OCI-LY7 (cell line): Measurements from ENCODE around the gene FCHSD2. TPM values are rescaled to one million over a fixed set of nuclear protein-coding genes. Genes with fewer than 3 reads are reported as not detected.

Experiments
- BruUV-seq: library from RNA; stranded (reverse); fragments of 400-500 nt; replicated peaks from 2 replicates; lab custom pipeline; 2021; lab: Mats Ljungman, UMichigan
- CTCF ChIA-PET: fragments of 300-600 bp; sonication (Branson Sonifier 250); formaldehyde crosslinking; loops from one replicate; lab custom pipeline; 2022; ENCODE audit warnings: antibody characterized with exemption; ENCODE audit not compliant: unreplicated experiment; lab: Charles Lee
- POLR2A ChIA-PET: fragments of 300-600 bp; sonication (Branson Sonifier 250); formaldehyde crosslinking; loops from one replicate; lab custom pipeline; 2022; ENCODE audit warnings: antibody characterized with exemption; lab: Charles Lee
- DNase-seq: peaks from one replicate; pipeline ENCODE4 v3.0.0-alpha.2; 2015; ENCODE audit warnings: low spot score
- H2AFZ ChIP-seq: fragments of 200-600 bp; sonication (generic), shearing (Covaris generic); 2 replicates; pipeline ENCODE4 v1.6.1; 2014; ENCODE audit warnings: mild to moderate bottlenecking, antibody characterized with exemption, low read length, moderate library complexity
- H3K27ac ChIP-seq: fragments of 200-600 bp; sonication (generic); 2 replicates; pipeline ENCODE4 v1.5.1; 2014; ENCODE audit warnings: mixed run types, low read depth, mild to moderate bottlenecking, moderate library complexity, low read length, inconsistent platforms; ENCODE audit not compliant: poor library complexity, severe bottlenecking
- H3K36me3 ChIP-seq: fragments of 200-600 bp; sonication (generic); 2 replicates; pipeline ENCODE4 v1.6.1; 2014; ENCODE audit warnings: mild to moderate bottlenecking, antibody characterized with exemption, low read length, moderate library complexity, mixed read lengths; ENCODE audit not compliant: insufficient read depth
- H3K4me1 ChIP-seq: fragments of 200-600 bp; sonication (generic); 2 replicates; pipeline ENCODE4 v1.5.1; 2014; ENCODE audit warnings: mild to moderate bottlenecking, low read length; ENCODE audit not compliant: insufficient read depth, poor library complexity, severe bottlenecking
- H3K4me2 ChIP-seq: fragments of 200-600 bp; sonication (generic); 2 replicates; pipeline ENCODE4 v1.6.1; 2014; ENCODE audit warnings: mild to moderate bottlenecking, low read length
- H3K4me3 ChIP-seq: fragments of 200-600 bp; sonication (generic); 2 replicates; pipeline ENCODE4 v1.5.1; 2014; ENCODE audit warnings: mild to moderate bottlenecking, low read depth, low read length; ENCODE audit not compliant: poor library complexity, severe bottlenecking
- H3K79me2 ChIP-seq: fragments of 200-600 bp; sonication (generic); 2 replicates; pipeline ENCODE4 v1.6.1; 2016; ENCODE audit warnings: low read depth, mild to moderate bottlenecking, low read length, moderate library complexity, mixed read lengths; ENCODE audit not compliant: insufficient read depth
- H3K9me2 ChIP-seq: fragments of 200-600 bp; sonication (generic); 2 replicates; pipeline ENCODE4 v1.6.1; 2016; ENCODE audit warnings: mild to moderate bottlenecking, low read length, mixed read lengths; ENCODE audit not compliant: insufficient read depth
- H3K9me3 ChIP-seq: fragments of 200-600 bp; sonication (generic); 2 replicates; pipeline ENCODE4 v1.6.1; 2014; ENCODE audit warnings: mild to moderate bottlenecking, mixed run types, low read length, mixed read lengths
- H4K20me1 ChIP-seq: fragments of 200-600 bp; sonication (generic); 2 replicates; pipeline ENCODE4 v1.6.1; 2014; ENCODE audit warnings: mild to moderate bottlenecking, antibody characterized with exemption, low read length, moderate library complexity, mixed read lengths; ENCODE audit not compliant: insufficient read depth
- EZH2phosphoT487 ChIP-seq: fragments of 200-600 bp; sonication (generic); IDR thresholded peaks from 2 replicates; pipeline ENCODE4 v1.6.1; 2018; ENCODE audit warnings: low read depth, borderline replicate concordance, mild to moderate bottlenecking, mixed run types, antibody characterized with exemption, low read length, moderate library complexity, mixed read lengths
- intact Hi-C: fragments of 100-400 bp; cut with micrococcal nuclease; formaldehyde crosslinking; loops from one replicate; pipeline ENCODE4 v1.10.0; 2022; ENCODE audit not compliant: unreplicated experiment
- total RNA-seq, 2 experiments: library from RNA; depleted of rRNA in 1 of 2; stranded (reverse); fragments of >200 nt in 1 of 2; shearing (Covaris generic) in 1 of 2; gene quantifications; 2 replicates each; pipeline ENCODE4 v1.2.3, GENCODE V29; 2014 to 2022
- TF ChIP-seq, protein P1 (sequence below): fragments of 200-600 bp; sonication (generic); conservative IDR thresholded peaks from 2 replicates; pipeline ENCODE4 v1.5.1; 2014; ENCODE audit warnings: mild to moderate bottlenecking, antibody characterized with exemption, low read length, moderate library complexity, mixed read lengths

The FCHSD2 gene
- total RNA-seq, 2 experiments from 2014 or later = 39.0 to 147 TPM

- TF ChIP-seq EZH2phosphoT487 = no peak
- TF ChIP-seq, protein P1, sequence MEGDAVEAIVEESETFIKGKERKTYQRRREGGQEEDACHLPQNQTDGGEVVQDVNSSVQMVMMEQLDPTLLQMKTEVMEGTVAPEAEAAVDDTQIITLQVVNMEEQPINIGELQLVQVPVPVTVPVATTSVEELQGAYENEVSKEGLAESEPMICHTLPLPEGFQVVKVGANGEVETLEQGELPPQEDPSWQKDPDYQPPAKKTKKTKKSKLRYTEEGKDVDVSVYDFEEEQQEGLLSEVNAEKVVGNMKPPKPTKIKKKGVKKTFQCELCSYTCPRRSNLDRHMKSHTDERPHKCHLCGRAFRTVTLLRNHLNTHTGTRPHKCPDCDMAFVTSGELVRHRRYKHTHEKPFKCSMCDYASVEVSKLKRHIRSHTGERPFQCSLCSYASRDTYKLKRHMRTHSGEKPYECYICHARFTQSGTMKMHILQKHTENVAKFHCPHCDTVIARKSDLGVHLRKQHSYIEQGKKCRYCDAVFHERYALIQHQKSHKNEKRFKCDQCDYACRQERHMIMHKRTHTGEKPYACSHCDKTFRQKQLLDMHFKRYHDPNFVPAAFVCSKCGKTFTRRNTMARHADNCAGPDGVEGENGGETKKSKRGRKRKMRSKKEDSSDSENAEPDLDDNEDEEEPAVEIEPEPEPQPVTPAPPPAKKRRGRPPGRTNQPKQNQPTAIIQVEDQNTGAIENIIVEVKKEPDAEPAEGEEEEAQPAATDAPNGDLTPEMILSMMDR = no peak
- H3K4me1 ChIP-seq = no peaks in the 10 kb centered on the region
- intact Hi-C loops = no loop called here
- H3K4me2 ChIP-seq = no peak overlapping the region
- no peaks in the 10 kb centered on the region for H3K79me2 ChIP-seq
- H3K9me3 ChIP-seq = no peaks in the 10 kb centered on the region
- H3K4me3 ChIP-seq = no peak overlapping the region
- H2AFZ ChIP-seq = no peak overlapping the region
- H3K27ac ChIP-seq = no peak overlapping the region
- H4K20me1 ChIP-seq = no peaks in the 10 kb centered on the region
- POLR2A ChIA-PET = interaction anchor here (1.1 kb wide), 1 partner anchor 25 kb away, joined by 6 read pairs; no protein-coding TSS in a partner anchor
- DNase-seq = no peak
- CTCF ChIA-PET = no interaction called here
- peaks cover 97% of the 10 kb centered on the region for H3K36me3 ChIP-seq
- no TSS peak for BruUV-seq
- no peaks in the 10 kb centered on the region for H3K9me2 ChIP-seq
These were observed 301.3 kb downstream of the FCHSD2 start for GRCh38 chr11:72840780-72841179.

DNA sequence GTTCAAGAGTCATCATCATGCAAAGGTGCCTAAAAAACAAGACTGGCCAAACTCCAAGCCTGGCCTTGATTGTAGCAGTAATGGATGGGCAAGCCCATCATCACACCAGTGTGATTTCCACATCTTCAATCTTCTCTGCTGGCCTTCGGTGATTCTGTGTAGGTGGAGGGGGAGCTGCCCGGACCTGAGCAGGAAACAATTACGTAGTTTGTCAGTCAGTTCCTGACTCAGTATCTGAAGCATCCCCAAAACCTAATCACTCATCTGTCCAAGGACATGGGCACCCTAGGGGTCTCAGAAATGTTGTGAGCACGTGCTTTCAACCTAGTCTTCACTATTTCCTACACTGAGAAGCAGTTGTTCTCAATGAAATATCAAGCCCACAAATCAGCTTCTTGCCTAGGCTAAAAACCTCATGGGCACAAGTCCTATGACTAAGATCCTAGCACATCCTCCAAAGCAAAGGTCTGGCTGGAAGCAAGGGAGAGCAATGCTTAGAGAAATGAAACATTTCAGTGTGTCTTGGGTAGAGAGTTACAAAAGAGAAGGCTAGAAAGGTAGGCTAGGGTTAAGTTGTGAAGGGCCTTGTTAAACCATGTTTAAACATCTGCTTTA is 303.3 kb downstream of the FCHSD2 start:
- H4K20me1 ChIP-seq = no peaks in the 10 kb centered on the region
- BruUV-seq = no TSS peak
- DNase-seq = no peak
- H3K79me2 ChIP-seq = no peaks in the 10 kb centered on the region
- no peak overlapping the region for H3K4me3 ChIP-seq
- intact Hi-C loops = no loop called here
- H3K9me2 ChIP-seq = no peaks in the 10 kb centered on the region
- H2AFZ ChIP-seq = no peak overlapping the region
- no peak overlapping the region for H3K27ac ChIP-seq
- H3K4me2 ChIP-seq = no peak overlapping the region
- POLR2A ChIA-PET = no interaction called here
- no peaks in the 10 kb centered on the region for H3K4me1 ChIP-seq
- CTCF ChIA-PET = no interaction called here
- TF ChIP-seq, protein P1 = no peak
- no peak for TF ChIP-seq EZH2phosphoT487
- peaks cover 94% of the 10 kb centered on the region for H3K36me3 ChIP-seq
- no peaks in the 10 kb centered on the region for H3K9me3 ChIP-seq

GRCh38 chr11:72836111-72836510 is 306.0 kb downstream of the FCHSD2 start:
- BruUV-seq = no TSS peak
- no peak for DNase-seq
- ChIA-PET CTCF (no interaction called here), POLR2A (no interaction called here)
- H3K36me3 ChIP-seq = peaks cover 93% of the 10 kb centered on the region
- no peaks in the 10 kb centered on the region for H3K4me1 ChIP-seq
- H4K20me1 ChIP-seq = no peaks in the 10 kb centered on the region
- H3K9me3 ChIP-seq = no peaks in the 10 kb centered on the region
- no peaks in the 10 kb centered on the region for H3K79me2 ChIP-seq
- no peak overlapping the region for H3K4me2 ChIP-seq
- intact Hi-C loops = no loop called here
- no peaks in the 10 kb centered on the region for H3K9me2 ChIP-seq
- H2AFZ ChIP-seq = no peak overlapping the region
- no peak overlapping the region for H3K4me3 ChIP-seq
- no peak overlapping the region for H3K27ac ChIP-seq
- TF ChIP-seq, protein P1 = no peak
